Endometrial microvascular endothelial cells (primary cell): ENCODE data around the gene RBM18. TPM values are rescaled to one million over a fixed set of nuclear protein-coding genes. Genes with fewer than 3 reads are reported as not detected.

Experiments used
- in situ Hi-C: cut with HindIII; loops from 2 replicates; pipeline ENCODE4 v1.10.0; 2017; ENCODE audit warnings: low sequenced_read_pairs, low pct_unique_long_range_greater_than_20kb; ENCODE audit errors: inconsistent ontology term
- total RNA-seq: library from RNA; depleted of rRNA; stranded (reverse); fragments of >200 nt; gene quantifications from one replicate; pipeline ENCODE4 v1.2.3, GENCODE V29; 2015; ENCODE audit errors: inconsistent ontology term

RBM18 gene
- total RNA-seq: 18.7 TPM

DNA sequence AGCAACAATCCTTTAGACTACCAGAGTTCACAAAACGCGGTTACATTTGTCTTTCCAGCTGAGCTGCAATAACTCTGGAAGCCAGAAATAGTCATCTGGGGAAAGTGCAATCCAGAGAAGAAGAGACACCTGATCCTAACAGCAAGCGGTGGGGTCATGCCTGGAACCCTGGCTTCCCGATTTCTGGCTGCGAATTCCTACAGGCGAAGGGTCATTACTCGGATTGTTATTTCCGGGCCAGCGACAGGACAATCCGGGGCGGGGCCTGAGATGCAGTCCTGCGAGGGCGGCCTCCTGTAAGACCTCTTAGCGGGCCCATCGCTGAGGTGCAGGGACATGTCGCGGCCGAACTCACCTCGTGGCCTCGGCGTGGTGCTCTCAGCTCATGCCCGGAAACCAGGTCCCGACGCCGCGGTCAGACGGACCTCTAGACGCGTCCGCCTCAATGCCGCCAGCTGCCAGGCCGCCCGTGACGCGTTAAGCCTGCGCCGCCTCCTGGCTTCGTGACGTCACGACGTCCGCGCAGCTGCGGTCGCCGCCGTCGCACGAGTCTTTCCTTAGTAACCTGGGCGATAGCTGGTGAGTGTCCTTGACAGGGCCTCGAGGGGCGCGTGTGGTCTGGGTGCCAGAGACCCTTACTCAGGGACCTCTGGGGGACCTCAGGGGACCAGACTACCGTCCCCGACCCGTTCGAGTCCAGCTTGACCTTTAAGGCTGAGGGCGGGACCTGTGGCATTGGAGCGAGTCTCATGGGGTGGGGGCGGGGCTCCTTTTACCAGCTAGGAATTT lies at the start of gene RBM18, which contains the start of gene MRRF:
Gene RBM18 (minus strand): TSS at position 481 of the 789 bp plus-strand sequence. CDS start 3,348 bp downstream, outside the sequence.
Gene MRRF (plus strand): TSS at position 523 of the 789 bp plus-strand sequence. CDS start 6,010 bp downstream, outside the sequence.
- in situ Hi-C loops: no loop called here

DNA sequence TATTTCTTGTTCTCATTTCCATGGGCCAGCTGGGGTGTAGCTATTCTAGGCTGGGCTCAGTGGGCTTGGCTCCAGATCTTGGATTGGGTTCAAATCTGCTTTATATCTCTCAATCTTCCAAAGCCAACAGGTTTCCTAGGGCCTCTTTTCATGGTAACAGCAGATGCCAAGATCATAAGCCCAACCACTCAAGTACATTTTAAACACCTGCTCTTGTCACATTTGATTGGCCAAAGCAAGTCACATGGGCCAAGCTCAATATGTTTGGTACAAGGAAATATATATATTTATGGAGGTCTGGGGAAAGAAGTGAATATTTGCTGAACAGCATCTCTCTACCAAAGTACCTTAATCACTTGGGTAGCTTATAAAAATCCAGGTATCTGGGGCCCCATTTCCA lies 49.5 kb upstream of the RBM18 start:
- in situ Hi-C loops: no loop called here

DNA sequence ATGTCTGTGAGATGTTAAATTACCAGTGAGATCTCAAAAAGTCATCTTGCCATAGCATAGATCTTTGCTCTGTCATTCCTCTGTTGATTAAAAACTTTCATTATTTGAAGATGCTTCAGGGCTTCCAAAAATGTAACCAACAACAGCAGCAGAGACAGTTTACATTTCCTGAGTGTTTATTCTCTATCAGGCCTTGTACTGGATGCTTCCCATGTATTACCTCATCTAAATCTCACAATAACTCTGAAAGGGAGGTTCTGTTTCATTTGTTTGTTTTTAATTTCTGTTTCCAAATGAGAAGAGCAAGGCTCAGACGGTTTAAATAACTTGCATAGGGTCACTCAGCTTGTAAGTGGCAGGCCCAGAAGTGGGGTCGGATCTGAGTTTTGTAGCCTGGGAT lies 45.2 kb upstream of the RBM18 start:
- in situ Hi-C loops: no loop called here

DNA sequence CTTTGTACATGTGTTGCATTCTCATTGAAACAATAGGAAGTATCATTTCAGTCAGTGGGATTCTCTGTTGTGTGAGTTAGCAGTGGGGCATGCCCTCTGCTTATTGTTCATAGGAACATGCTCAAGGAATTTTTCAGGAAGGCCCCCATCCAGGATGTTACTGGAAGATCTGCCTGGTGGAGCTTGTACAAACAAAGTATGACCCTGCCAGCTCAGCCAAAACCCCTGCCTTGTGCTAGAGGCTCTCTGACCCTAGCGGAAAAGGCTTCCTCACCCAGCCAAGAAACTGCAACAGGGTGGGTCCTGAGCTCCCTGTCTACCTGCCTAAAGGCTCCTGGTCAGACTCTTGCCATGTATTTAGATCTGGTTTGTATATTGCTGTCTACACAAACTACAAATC lies 43.3 kb upstream of the RBM18 start:
- in situ Hi-C loops: no loop called here

DNA sequence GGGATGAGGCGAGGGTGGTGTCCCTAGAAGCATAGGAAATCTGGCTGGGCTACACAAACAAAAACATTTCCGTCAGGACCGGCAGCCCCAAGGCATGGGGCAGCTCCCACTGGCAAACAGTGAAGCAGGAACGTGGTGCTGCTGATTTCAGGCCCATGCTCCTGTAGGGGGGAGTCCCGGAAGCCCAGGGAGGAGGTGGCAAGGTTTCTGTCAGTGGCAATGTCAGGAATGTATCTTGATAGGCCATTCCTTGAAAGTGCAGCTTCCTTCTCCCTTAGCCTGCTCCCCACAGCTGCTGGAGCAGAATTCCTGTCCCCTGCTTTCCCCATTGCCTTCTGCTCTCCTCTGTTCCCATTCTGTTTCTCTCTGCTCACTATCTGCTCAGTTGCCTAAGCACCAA lies 42.4 kb upstream of the RBM18 start:
- in situ Hi-C loops: no loop called here

GRCh38 chr9:122302237-122303093 lies 37.8 kb upstream of the RBM18 start:
- in situ Hi-C loops: no loop called here

DNA sequence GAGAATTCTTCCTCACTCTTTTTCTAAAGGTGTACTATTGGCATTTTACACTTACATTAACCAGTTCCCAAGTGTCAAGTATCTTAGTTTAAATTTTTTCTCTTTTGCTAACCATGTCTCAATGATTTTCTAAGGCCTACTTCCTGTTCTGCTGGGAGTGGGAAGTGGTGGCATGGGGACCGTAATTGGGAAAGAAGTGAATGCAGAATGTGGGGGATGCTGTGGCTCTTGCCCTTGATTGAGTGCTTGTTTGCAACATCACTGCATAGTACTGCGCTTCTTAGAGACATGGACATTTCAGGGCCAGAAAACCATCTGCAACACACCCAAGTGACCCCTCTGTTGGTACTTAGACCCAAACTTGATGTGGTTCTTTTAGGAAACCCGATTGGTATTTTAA lies 32.9 kb upstream of the RBM18 start:
- in situ Hi-C loops: no loop called here

GRCh38 chr9:122294531-122294930 lies 29.9 kb upstream of the RBM18 start:
- in situ Hi-C loops: no loop called here

DNA sequence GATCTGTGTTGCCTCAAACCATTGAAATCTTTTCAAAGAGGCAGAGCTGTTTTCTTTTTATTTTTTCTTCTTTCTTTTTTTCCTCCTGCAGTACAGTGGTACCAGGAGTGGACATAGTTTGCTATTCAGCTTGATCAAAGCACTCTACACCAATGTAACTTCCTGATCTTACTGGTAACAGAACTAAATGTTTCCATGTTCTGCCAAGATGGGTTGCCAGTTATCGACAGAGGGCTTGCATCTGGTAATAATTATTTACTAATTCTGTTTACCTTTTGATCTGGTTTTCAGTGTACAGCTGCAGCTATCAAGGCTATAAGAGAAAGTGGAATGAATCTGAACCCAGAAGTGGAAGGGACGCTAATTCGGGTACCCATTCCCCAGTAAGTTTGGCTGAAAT lies 26.8 kb upstream of the RBM18 start:
- in situ Hi-C loops: no loop called here

DNA sequence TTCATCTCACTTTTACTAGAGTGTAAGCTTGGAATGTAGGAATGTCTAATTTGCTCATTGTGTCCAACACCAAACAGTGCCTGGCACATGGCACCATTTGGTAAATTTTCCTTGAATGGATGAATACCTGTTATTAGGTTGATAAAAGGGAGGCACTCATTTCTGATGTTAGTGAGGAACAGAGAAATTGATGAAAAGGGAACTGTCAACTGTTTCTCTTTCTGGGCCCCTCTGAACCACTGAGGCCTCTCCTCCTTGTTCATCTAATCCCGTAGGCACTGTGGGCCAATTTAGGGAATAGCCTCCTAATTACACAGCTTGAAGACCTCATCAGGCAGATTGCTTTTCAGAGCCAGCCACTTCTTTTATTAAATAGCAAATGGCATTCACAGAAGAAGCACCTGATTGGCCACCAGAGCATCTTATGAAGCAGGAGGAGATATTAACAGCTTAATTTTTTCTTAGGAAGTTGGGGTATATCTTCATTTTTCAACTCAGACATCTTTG lies 22.6 kb upstream of the RBM18 start:
- in situ Hi-C loops: no loop called here

- in situ Hi-C loops: no loop called here
Measured at GRCh38 chr9:122286764-122287163, 22.1 kb upstream of the RBM18 start.

DNA sequence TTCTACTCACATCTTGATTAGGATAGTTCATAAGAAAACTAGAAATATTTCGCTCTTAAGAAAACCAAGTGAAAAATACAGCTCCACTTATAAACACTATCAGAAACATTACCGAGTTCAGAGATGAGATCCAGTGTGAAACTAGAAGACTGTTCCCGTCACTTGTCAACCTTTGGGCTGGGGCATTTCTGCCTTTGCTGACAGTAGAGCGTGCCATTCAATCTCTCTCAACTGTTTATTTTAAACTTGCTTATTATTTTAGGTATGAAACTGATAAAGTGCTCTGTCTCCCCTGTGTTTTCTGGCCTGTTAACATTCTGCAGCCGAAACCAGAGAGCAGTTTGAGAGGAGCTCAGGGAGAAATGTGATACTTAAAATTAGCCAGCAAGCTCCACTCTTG lies 16.7 kb upstream of the RBM18 start:
- in situ Hi-C loops: no loop called here

DNA sequence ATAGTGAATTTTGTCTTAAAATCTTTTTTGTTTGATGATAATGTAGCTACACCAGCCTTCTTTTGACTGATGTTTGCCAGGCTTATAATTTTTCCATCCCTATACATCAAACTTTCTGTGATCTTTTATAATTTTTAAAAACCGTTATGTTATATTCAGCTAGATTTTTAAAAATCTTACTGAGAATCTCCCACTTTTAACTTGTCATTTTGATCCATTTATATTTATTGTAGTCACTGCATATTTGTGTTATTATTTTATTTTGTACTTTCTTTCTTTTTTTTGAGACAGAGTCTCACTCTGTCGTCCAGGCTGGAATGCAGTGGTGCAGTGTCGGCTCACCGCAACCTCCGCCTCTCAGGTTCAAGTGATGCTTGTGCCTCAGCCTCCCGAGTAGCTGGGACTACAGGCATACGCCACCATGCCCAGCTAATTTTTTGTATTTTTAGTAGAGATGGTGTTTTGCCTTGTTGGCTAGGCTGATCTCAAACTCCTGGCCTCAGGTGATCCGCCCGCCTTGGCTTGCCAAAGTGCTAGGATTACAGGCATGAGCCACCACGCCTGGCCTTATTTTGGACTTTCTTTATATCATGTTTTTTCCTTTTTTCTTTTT lies 12.8 kb upstream of the RBM18 start:
- in situ Hi-C loops: no loop called here

DNA sequence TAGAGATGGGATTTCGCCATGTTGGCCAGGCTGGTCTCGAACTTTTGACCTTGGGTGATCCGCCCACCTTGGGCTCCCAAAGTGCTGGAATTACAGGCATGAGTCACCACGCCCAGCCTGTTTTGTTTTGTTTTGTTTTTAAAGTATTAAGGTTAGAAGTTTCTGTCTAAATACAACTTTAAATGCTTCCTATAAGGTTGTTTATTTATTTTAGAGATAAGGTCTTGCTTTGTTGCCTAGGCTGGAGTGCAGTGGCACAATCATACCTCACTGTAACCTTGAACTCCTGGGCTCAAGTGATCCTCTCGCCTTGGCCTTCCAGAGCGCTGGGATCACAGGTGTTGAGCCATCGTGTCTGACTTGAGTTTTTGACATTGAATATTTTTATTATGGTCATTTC lies 11.5 kb upstream of the RBM18 start:
- in situ Hi-C loops: no loop called here

DNA sequence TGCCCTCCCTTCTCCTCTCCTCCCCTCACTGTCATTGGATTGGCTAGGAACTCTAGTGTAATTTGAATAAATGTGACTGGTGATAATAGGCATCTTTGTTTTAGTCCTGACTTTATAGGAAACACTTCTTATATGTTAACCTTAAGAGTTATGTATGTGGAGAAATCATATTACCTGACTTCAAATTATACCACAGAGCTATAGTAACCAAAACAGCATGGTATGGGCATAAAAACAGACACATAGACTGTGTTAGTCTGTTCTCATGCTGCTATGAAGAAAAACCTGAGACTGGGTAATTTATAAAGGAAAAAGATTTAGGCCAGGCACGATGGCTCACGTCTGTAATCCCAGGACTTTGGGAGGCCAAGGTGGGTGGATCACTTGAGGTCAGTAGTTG lies 9.4 kb upstream of the RBM18 start:
- in situ Hi-C loops: no loop called here

DNA sequence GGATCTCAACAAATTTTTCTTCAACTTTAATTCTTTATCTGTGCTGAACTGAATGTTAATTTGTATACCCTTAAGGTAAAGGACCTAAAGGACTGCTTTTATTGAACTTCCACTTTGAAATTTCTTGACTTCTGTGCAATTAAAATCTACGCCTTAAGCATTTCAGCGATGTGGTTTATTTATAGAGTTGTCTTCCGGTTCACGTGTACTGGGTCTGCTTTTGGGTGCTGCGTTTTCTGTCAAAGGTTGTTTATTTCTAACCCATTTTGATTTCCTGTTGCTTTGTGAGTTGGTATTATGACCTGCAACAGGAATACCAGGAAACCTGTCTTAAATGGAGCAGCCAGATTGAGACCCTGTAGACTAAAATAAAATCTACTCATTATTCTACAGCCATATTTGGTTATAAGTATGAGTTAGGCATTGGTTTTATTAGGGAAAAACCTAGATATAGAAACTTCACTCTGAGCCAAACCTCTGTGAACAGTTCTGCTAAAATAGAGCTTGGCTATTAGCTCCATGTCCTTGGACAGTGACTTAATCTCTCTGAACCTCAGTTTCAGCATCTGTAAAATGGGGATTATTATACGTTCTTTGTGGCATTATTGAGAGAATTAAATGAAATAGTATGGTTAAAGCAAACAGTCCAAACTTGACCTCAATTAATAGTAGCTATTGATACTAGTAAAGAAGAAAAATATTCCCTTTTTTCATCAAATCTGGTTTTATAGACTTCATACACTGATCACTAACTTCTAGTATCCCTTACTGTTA lies 3.6 kb upstream of the RBM18 start:
- in situ Hi-C loops: no loop called here

GRCh38 chr9:122265149-122265915 lies 692 bp upstream of the RBM18 start:
- in situ Hi-C loops: no loop called here
